A549 (cell line): ENCODE results near the gene CYB561D1. TPM values are rescaled to one million over a fixed set of nuclear protein-coding genes. Genes with fewer than 3 reads are reported as not detected.

ENCODE experiments used
- ATAC-seq, 2 experiments: fragments of 200-7000 bp in 1 of 2; fragments of >200 bp in 1 of 2; cut with Nextera tagmentation in 1 of 2; cut with Tn5 transposase in 1 of 2; 3 replicates each; pipeline versions ENCODE4 v1.8.0 to v1.9.1; 2018 to 2020; ENCODE audit warnings: mild to moderate bottlenecking in 1 of 2, moderate library complexity in 1 of 2
- CTCF ChIA-PET: fragments of 300-600 bp; sonication (Branson Sonifier 250); formaldehyde crosslinking; extraction: SDS; loops from one replicate; lab custom pipeline; 2021; ENCODE audit warnings: antibody characterized with exemption, inconsistent platforms; lab: Yijun Ruan, JAX
- POLR2A ChIA-PET: fragments of 350-600 bp; formaldehyde crosslinking; extraction: SDS; loops from one replicate; lab custom pipeline; 2021; ENCODE audit warnings: antibody characterized with exemption, inconsistent platforms; lab: Yijun Ruan, JAX
- DNase-seq, 2 experiments: peaks; one replicate each; pipeline versions ENCODE4 v3.0.0 to v3.0.0-alpha.2; 2011 to 2016; ENCODE audit warnings: low read depth in 1 of 2, low spot score in 1 of 2
- FAIRE-seq: peaks from 2 replicates; lab custom pipeline; 2011; peaks lifted over from hg19 to GRCh38; lab: Jason Lieb, UNC
- H3K27ac ChIP-seq, 2 experiments: fragments of >200 bp; sonication (Bioruptor Twin); formaldehyde crosslinking; 3 replicates each; pipeline ENCODE4 v1.5.1; 2016 to 2017
- H3K4me1 ChIP-seq: fragments of >200 bp; sonication (Bioruptor Twin); formaldehyde crosslinking; 3 replicates; pipeline ENCODE4 v1.6.1; 2016
- H3K4me2 ChIP-seq: fragments of >200 bp; sonication (Bioruptor Twin); formaldehyde crosslinking; 3 replicates; pipeline ENCODE4 v1.6.1; 2016
- H3K4me3 ChIP-seq: fragments of >200 bp; sonication (Bioruptor Twin); formaldehyde crosslinking; 3 replicates; pipeline ENCODE4 v1.5.1; 2016
- H3K9me3 ChIP-seq: fragments of >200 bp; sonication (Bioruptor Twin); formaldehyde crosslinking; 3 replicates; pipeline ENCODE4 v1.6.1; 2016
- ATOH8 ChIP-seq: fragments of 250-450 bp; sonication (Bioruptor Pico); IDR thresholded peaks from 2 replicates; pipeline ENCODE4 v1.5.0; 2020; ENCODE audit warnings: low read depth, mild to moderate bottlenecking, moderate library complexity
- CEBPB ChIP-seq, 2 experiments: fragments of >200 bp in 1 of 2; sonication (Bioruptor Twin) in 1 of 2; formaldehyde crosslinking in 1 of 2; IDR thresholded peaks; 2 replicates each; pipeline ENCODE4 v1.6.1; 2012 to 2016
- CTCF ChIP-seq: fragments of >200 bp; sonication (Bioruptor Twin); formaldehyde crosslinking; IDR thresholded peaks from 3 replicates; pipeline ENCODE4 v1.5.1; 2016
- EP300 ChIP-seq, 2 experiments: fragments of >200 bp; sonication (Bioruptor Twin); formaldehyde crosslinking; IDR thresholded peaks; 2 replicates in 1 of 2; 3 replicates in 1 of 2; pipeline ENCODE4 v1.6.1; 2016 to 2017
- FOSB ChIP-seq: fragments of 250-450 bp; sonication (Bioruptor Pico); IDR thresholded peaks from 2 replicates; pipeline ENCODE4 v1.5.0; 2020; ENCODE audit warnings: mild to moderate bottlenecking, moderate library complexity
- FOSL2 ChIP-seq, 2 experiments: fragments of 450-650 bp in 1 of 2; fragments of >200 bp in 1 of 2; sonication (Bioruptor Twin) in 1 of 2; formaldehyde crosslinking; IDR thresholded peaks; 2 replicates each; pipeline versions ENCODE4 v1.5.0 to v1.6.1; 2016 to 2020; ENCODE audit warnings: mild to moderate bottlenecking in 1 of 2, moderate library complexity in 1 of 2
- GATA3 ChIP-seq: IDR thresholded peaks from 2 replicates; pipeline ENCODE4 v1.6.1; 2012; ENCODE audit warnings: borderline replicate concordance
- JUNB ChIP-seq: fragments of >200 bp; sonication (Bioruptor Twin); formaldehyde crosslinking; IDR thresholded peaks from 2 replicates; pipeline ENCODE4 v1.6.1; 2016
- KDM5A ChIP-seq: fragments of 200-600 bp; sonication (generic); IDR thresholded peaks from 2 replicates; pipeline ENCODE4 v1.6.1; 2016; ENCODE audit warnings: antibody characterized with exemption, mild to moderate bottlenecking
- MAFK ChIP-seq: fragments of 450-650 bp; IDR thresholded peaks from 2 replicates; pipeline ENCODE4 v1.6.1; 2014; ENCODE audit not compliant: partially characterized antibody
- MYC ChIP-seq: IDR thresholded peaks from 2 replicates; pipeline ENCODE4 v1.6.1; 2012; ENCODE audit warnings: mild to moderate bottlenecking, inconsistent platforms, low read length, improper control_type of control experiment, borderline replicate concordance
- NPAS2 ChIP-seq: fragments of 250-450 bp; sonication (Bioruptor Pico); IDR thresholded peaks from 2 replicates; pipeline ENCODE4 v1.8.0; 2022; ENCODE audit warnings: mild to moderate bottlenecking, moderate library complexity, borderline replicate concordance
- PHF8 ChIP-seq: fragments of 200-600 bp; sonication (generic); IDR thresholded peaks from 2 replicates; pipeline ENCODE4 v1.6.1; 2016; ENCODE audit warnings: low read depth, mild to moderate bottlenecking, antibody characterized with exemption, moderate library complexity, borderline replicate concordance
- RAD21 ChIP-seq, 2 experiments: fragments of >200 bp in 1 of 2; sonication (Bioruptor Twin) in 1 of 2; formaldehyde crosslinking in 1 of 2; IDR thresholded peaks in 1 of 2; conservative IDR thresholded peaks in 1 of 2; 2 replicates in 1 of 2; 3 replicates in 1 of 2; pipeline ENCODE4 v1.6.1; 2012 to 2018; ENCODE audit warnings: inconsistent platforms in 1 of 2
- RARB ChIP-seq: fragments of 250-450 bp; sonication (Bioruptor Pico); IDR thresholded peaks from 2 replicates; pipeline ENCODE4 v1.8.0; 2021; ENCODE audit warnings: mild to moderate bottlenecking, moderate library complexity
- RNF2 ChIP-seq: fragments of 200-600 bp; sonication (generic); IDR thresholded peaks from 2 replicates; pipeline ENCODE4 v1.6.1; 2016; ENCODE audit warnings: low read depth, mild to moderate bottlenecking, antibody characterized with exemption, moderate library complexity, borderline replicate concordance
- SMC3 ChIP-seq: fragments of >200 bp; sonication (Bioruptor Twin); formaldehyde crosslinking; IDR thresholded peaks from 3 replicates; pipeline ENCODE4 v1.6.1; 2018; ENCODE audit warnings: inconsistent platforms
- TFCP2L1 ChIP-seq: fragments of 250-450 bp; sonication (Bioruptor Pico); IDR thresholded peaks from 2 replicates; pipeline ENCODE4 v1.5.0; 2021; ENCODE audit warnings: mild to moderate bottlenecking
- ZFP36 ChIP-seq: fragments of 450-650 bp; IDR thresholded peaks from 2 replicates; pipeline ENCODE4 v1.6.1; 2014; ENCODE audit warnings: borderline replicate concordance; ENCODE audit not compliant: partially characterized antibody
- ZNF302 ChIP-seq: fragments of 250-450 bp; sonication (Bioruptor Pico); IDR thresholded peaks from 2 replicates; pipeline ENCODE4 v1.9.0; 2021; ENCODE audit warnings: inconsistent platforms, mild to moderate bottlenecking, moderate library complexity
- WGBS: methylation state at CpG from one replicate; pipeline ENCODE4 v1.1.6; 2017; ENCODE audit errors: missing lambda C conversion rate; 5-methylcytosine and 5-hydroxymethylcytosine counted together
- polyA plus RNA-seq, 4 experiments: library from polyadenylated mRNA; depleted of rRNA in 3 of 4; stranded (reverse); fragments of >200 nt; fragmentation: RNase III in 1 of 4; extraction: RNeasy Plus Mini Kit Qiagen cat#74134 plus additional on column Dnase treatment in 1 of 4; gene quantifications; 2 replicates in 3 of 4; 3 replicates in 1 of 4; pipeline ENCODE4 v1.2.3, GENCODE V29; 2011 to 2017
- TF ChIP-seq, protein P1 (sequence below): fragments of 200-600 bp; sonication (generic); IDR thresholded peaks from 2 replicates; pipeline ENCODE4 v1.6.1; 2016; ENCODE audit warnings: antibody characterized with exemption, mild to moderate bottlenecking, moderate library complexity

CYB561D1 gene
- polyA plus RNA-seq, 2 of the 4 experiments (the other 2 are of a cell fraction), result 4.0 to 5.2 TPM

DNA sequence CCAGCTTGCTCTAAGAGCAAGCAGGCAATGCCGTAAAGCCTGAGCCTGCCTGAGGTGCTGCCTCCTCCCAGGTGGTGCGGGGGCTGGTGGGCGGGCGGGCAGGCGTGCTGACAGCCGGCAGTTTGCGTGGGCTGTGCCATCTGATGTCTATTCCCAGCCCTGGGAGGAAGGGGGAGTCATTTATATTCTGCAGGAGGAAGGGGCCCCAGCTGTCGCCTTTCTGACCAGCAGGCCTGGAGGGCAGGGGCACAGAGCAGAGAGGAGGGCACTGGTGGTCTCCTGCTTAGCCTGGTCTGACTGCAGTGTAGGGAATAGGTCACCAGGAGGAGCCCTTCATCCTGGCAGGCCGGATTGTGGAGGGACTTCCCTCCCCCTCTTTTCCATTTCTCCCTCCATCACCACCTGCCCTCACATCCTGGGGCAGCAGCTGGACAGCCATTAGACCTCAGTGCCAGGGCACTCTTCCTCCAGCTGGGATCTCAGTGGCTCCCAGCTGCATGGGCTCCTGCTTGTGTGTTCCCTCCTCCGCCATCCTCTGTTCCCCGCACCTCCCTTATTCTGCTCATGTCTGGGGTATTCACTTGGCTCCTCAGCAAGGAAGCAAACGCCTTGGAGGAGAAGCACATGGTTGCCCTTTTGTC lies 4.4 kb downstream of the CYB561D1 start:
- DNase-seq, result peak; percentile 28 to 31
- no peak overlapping the region for H3K4me2 ChIP-seq
- no peaks in the 10 kb centered on the region for H3K9me3 ChIP-seq
- ChIA-PET CTCF (interaction anchor here (1.1 to 23.6 kb wide), 8 partner anchors 9 to 42 kb away, joined by 3 to 749 read pairs (median 26); partner anchors contain the start of genes AMIGO1, ATXN7L2 and GPR61), POLR2A (no interaction called here)
- no peak overlapping the region for H3K27ac ChIP-seq
- ATAC-seq, result peak in 1 of 2 experiments; percentile 48; a peak in 3 of 6 replicates
- H3K4me3 ChIP-seq, result no peak overlapping the region
- no peak for FAIRE-seq
- TF ChIP-seq SMC3, result peak; percentile 44
- TF ChIP-seq RAD21 (conservative IDR thresholded peaks at IDR 0.05 in 1 of 2, IDR thresholded peaks at IDR 0.05 in 1 of 2), result peak; percentile 26 to 34; a peak in 3 of 5 replicates
- no peak for TF ChIP-seq ZFP36
- TF ChIP-seq, protein P1, sequence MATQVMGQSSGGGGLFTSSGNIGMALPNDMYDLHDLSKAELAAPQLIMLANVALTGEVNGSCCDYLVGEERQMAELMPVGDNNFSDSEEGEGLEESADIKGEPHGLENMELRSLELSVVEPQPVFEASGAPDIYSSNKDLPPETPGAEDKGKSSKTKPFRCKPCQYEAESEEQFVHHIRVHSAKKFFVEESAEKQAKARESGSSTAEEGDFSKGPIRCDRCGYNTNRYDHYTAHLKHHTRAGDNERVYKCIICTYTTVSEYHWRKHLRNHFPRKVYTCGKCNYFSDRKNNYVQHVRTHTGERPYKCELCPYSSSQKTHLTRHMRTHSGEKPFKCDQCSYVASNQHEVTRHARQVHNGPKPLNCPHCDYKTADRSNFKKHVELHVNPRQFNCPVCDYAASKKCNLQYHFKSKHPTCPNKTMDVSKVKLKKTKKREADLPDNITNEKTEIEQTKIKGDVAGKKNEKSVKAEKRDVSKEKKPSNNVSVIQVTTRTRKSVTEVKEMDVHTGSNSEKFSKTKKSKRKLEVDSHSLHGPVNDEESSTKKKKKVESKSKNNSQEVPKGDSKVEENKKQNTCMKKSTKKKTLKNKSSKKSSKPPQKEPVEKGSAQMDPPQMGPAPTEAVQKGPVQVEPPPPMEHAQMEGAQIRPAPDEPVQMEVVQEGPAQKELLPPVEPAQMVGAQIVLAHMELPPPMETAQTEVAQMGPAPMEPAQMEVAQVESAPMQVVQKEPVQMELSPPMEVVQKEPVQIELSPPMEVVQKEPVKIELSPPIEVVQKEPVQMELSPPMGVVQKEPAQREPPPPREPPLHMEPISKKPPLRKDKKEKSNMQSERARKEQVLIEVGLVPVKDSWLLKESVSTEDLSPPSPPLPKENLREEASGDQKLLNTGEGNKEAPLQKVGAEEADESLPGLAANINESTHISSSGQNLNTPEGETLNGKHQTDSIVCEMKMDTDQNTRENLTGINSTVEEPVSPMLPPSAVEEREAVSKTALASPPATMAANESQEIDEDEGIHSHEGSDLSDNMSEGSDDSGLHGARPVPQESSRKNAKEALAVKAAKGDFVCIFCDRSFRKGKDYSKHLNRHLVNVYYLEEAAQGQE, result no peak
- TF ChIP-seq CTCF, result peak; percentile 37
- TF ChIP-seq FOSL2 (IDR thresholded peaks at IDR 0.05), result no peak
- no peak for TF ChIP-seq FOSL2 (CRISPR knock-in tag; IDR thresholded peaks at IDR 0.05)
- TF ChIP-seq FOSB, result no peak
- TF ChIP-seq PHF8, result no peak
- 72% methylated on average over 5 of the region's 12 CpGs for WGBS
- H3K4me1 ChIP-seq, result peaks cover 6% of the 10 kb centered on the region; the same call in 1 of the 3 replicates

DNA sequence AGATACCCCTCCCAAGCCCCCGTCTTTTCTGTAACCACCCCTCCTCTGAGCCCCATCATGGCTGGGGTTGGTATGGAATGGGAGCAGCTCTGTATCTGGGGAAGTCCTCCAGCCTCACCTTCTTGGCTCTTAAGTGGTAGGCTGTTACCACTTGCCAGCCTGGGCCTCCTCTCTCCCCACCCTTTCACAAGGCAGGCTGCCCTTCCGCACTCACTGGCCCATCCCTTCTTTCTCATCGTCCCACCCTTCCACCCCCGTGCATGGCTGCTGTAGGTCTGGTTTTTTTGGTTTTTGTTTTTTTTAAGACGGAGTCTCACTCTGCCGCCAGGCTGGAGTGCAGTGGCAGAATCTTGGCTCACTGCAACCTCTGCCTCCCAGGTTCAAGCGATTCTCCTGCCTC lies 5.2 kb downstream of the CYB561D1 start:
- CTCF ChIA-PET, result interaction anchor here (1.2 to 23.6 kb wide), 8 partner anchors 10 to 276 kb away, joined by 3 to 749 read pairs (median 21); partner anchors contain the start of genes AMIGO1, ATXN7L2 and GPR61
- DNase-seq (no peak), FAIRE-seq (no peak), ATAC-seq (no peak)
- Histone ChIP-seq H3K4me2 (no peak overlapping the region), H3K4me3 (no peak overlapping the region), H3K4me1 (peaks cover 6% of the 10 kb centered on the region; the same call in 1 of the 3 replicates), H3K27ac (no peak overlapping the region), H3K9me3 (no peaks in the 10 kb centered on the region)
- WGBS, result 93% methylated on average over 7 of the region's 7 CpGs
- POLR2A ChIA-PET, result no interaction called here
- no peak for TF ChIP-seq RARB (CRISPR knock-in tag)
- TF ChIP-seq GATA3, result no peak
- no peak for TF ChIP-seq NPAS2
- TF ChIP-seq PHF8, result no peak
- no peak for TF ChIP-seq CEBPB (IDR thresholded peaks at IDR 0.05)
- no peak for TF ChIP-seq EP300 (IDR thresholded peaks at IDR 0.05)
- TF ChIP-seq FOSL2 (IDR thresholded peaks at IDR 0.05), result no peak
- TF ChIP-seq FOSL2 (CRISPR knock-in tag; IDR thresholded peaks at IDR 0.05), result no peak
- TF ChIP-seq KDM5A, result no peak
- no peak for TF ChIP-seq MYC
- no peak for TF ChIP-seq ATOH8 (CRISPR knock-in tag)
- no peak for TF ChIP-seq CTCF
- TF ChIP-seq TFCP2L1, result no peak
- TF ChIP-seq JUNB, result no peak
- no peak for TF ChIP-seq RNF2
- TF ChIP-seq ZNF302 (CRISPR knock-in tag), result no peak
- TF ChIP-seq MAFK, result no peak
